Measurements from ENCODE around the gene GLRA2.

The GLRA2 gene

DNA sequence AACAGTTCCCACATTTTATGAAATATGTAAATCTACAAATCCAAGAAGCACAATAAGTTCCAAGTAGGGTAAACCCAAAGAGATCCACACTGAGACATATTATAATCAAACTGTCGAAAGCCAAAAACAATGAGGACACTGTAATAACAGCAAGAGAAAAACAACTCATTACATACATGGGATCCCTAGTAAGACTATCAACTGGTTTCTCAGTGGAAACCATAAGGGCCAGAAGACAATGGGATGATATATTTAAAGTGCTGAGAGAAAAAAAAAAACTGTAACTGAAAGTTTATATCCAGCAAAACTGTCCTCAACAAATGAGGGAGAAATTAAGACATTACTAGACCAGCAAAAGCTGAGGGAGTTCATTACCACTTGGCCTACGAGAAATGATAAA lies 34.7 kb downstream of the GLRA2 start:
- ChIA-PET CTCF (no interaction called here), POLR2A (no interaction called here)
- no peak for TF ChIP-seq BHLHE40 (IDR thresholded peaks at IDR 0.05; ENCODE audit: borderline replicate concordance)
- no peak for TF ChIP-seq FOXM1 (IDR thresholded peaks at IDR 0.05; ENCODE audit: borderline replicate concordance)
- no peak for TF ChIP-seq CTBP1 (IDR thresholded peaks at IDR 0.05; ENCODE audit: borderline replicate concordance)
- no peak for TF ChIP-seq FOXK2 (IDR thresholded peaks at IDR 0.05)
- TF ChIP-seq ELF4 (IDR thresholded peaks at IDR 0.05) = no peak
- no peak for TF ChIP-seq LEF1 (IDR thresholded peaks at IDR 0.05; ENCODE audit: borderline replicate concordance)
- TF ChIP-seq ZNF384 (IDR thresholded peaks at IDR 0.05) = no peak
- no peak for TF ChIP-seq HDGF (IDR thresholded peaks at IDR 0.05; ENCODE audit: borderline replicate concordance)
- no peak for TF ChIP-seq NFRKB (IDR thresholded peaks at IDR 0.05)
- TF ChIP-seq L3MBTL2 (conservative IDR thresholded peaks at IDR 0.05) = no peak
- no peak for TF ChIP-seq ARNT (IDR thresholded peaks at IDR 0.05)
- no peak for TF ChIP-seq FOXA1 (IDR thresholded peaks at IDR 0.05)
- no peak for TF ChIP-seq TARDBP (IDR thresholded peaks at IDR 0.05)
- no peak for TF ChIP-seq SP1 (IDR thresholded peaks at IDR 0.05)
- no peak for TF ChIP-seq SUZ12 (IDR thresholded peaks at IDR 0.05)
- TF ChIP-seq, protein P1, sequence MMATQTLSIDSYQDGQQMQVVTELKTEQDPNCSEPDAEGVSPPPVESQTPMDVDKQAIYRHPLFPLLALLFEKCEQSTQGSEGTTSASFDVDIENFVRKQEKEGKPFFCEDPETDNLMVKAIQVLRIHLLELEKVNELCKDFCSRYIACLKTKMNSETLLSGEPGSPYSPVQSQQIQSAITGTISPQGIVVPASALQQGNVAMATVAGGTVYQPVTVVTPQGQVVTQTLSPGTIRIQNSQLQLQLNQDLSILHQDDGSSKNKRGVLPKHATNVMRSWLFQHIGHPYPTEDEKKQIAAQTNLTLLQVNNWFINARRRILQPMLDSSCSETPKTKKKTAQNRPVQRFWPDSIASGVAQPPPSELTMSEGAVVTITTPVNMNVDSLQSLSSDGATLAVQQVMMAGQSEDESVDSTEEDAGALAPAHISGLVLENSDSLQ (IDR thresholded peaks at IDR 0.05) = no peak
- DNase-seq (ENCODE audit: extremely low spot score) = no peak

DNA sequence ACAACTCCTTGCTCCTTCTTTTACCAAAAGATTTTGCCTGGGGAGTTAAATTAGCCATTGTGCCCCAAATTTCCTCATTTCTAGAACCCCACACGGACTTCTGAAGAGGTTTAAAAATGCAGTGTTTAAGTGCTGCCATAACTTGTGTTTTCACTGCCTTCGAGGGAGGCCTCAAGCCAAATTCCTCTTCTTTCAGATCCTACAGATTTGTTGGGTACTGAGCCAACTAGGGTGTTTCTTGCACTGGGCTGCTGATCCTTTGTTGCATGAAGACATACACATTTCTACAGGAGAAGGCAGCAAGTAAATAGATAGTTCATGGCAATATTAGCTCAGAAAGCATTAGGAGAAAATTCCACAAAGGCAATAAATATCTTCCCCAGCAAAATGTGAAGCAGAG lies 43.8 kb downstream of the GLRA2 start:
- no peak for DNase-seq (ENCODE audit: extremely low spot score)
- CTCF ChIA-PET = no interaction called here
- no peak for TF ChIP-seq TARDBP (IDR thresholded peaks at IDR 0.05)
- POLR2A ChIA-PET = no interaction called here

DNA sequence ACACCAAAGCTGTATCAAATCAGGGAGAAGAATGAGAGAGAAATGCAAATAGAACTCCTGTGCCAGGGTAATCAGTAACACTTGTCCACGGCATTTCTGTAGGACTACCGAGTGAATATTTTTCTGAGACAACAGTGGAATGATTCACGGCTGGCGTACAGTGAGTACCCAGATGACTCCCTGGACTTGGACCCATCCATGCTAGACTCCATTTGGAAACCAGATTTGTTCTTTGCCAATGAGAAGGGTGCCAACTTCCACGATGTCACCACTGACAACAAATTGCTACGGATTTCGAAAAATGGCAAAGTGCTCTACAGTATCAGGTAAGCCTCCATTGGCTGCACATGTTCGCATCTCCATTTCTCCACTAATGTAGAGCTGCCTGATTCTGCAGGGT lies 51.7 kb downstream of the GLRA2 start:
- no peak for DNase-seq (ENCODE audit: extremely low spot score)
- TF ChIP-seq ARNT (IDR thresholded peaks at IDR 0.05) (no peak), HDGF (IDR thresholded peaks at IDR 0.05; ENCODE audit: borderline replicate concordance) (no peak), FOXK2 (IDR thresholded peaks at IDR 0.05) (no peak), SUZ12 (IDR thresholded peaks at IDR 0.05) (no peak), FOXM1 (IDR thresholded peaks at IDR 0.05; ENCODE audit: borderline replicate concordance) (no peak), LEF1 (IDR thresholded peaks at IDR 0.05; ENCODE audit: borderline replicate concordance) (no peak), ZNF384 (IDR thresholded peaks at IDR 0.05) (no peak), CTBP1 (IDR thresholded peaks at IDR 0.05; ENCODE audit: borderline replicate concordance) (no peak), FOXA1 (IDR thresholded peaks at IDR 0.05) (no peak), NFRKB (IDR thresholded peaks at IDR 0.05) (no peak), L3MBTL2 (conservative IDR thresholded peaks at IDR 0.05) (no peak), TARDBP (IDR thresholded peaks at IDR 0.05) (no peak)
- TF ChIP-seq, protein P1 (IDR thresholded peaks at IDR 0.05) = no peak
- ChIA-PET POLR2A (no interaction called here), CTCF (no interaction called here)

GRCh38 chrX:14584548-14584947 lies 55.2 kb downstream of the GLRA2 start:
- ChIA-PET CTCF (no interaction called here), POLR2A (no interaction called here)
- TF ChIP-seq ZNF384 (IDR thresholded peaks at IDR 0.05) = no peak
- no peak for TF ChIP-seq LEF1 (IDR thresholded peaks at IDR 0.05; ENCODE audit: borderline replicate concordance)
- TF ChIP-seq, protein P1 (IDR thresholded peaks at IDR 0.05) = no peak
- TF ChIP-seq NFRKB (IDR thresholded peaks at IDR 0.05) = no peak
- TF ChIP-seq TARDBP (IDR thresholded peaks at IDR 0.05) = no peak
- no peak for TF ChIP-seq SP1 (IDR thresholded peaks at IDR 0.05)
- no peak for TF ChIP-seq HDGF (IDR thresholded peaks at IDR 0.05; ENCODE audit: borderline replicate concordance)
- no peak for TF ChIP-seq ARNT (IDR thresholded peaks at IDR 0.05)
- no peak for TF ChIP-seq FOXM1 (IDR thresholded peaks at IDR 0.05; ENCODE audit: borderline replicate concordance)
- TF ChIP-seq BHLHE40 (IDR thresholded peaks at IDR 0.05; ENCODE audit: borderline replicate concordance) = no peak
- TF ChIP-seq CTBP1 (IDR thresholded peaks at IDR 0.05; ENCODE audit: borderline replicate concordance) = no peak
- no peak for TF ChIP-seq SUZ12 (IDR thresholded peaks at IDR 0.05)
- no peak for TF ChIP-seq FOXA1 (IDR thresholded peaks at IDR 0.05)
- TF ChIP-seq ELF4 (IDR thresholded peaks at IDR 0.05) = no peak
- TF ChIP-seq L3MBTL2 (conservative IDR thresholded peaks at IDR 0.05) = no peak
- TF ChIP-seq FOXK2 (IDR thresholded peaks at IDR 0.05) = no peak
- DNase-seq (ENCODE audit: extremely low spot score) = no peak

GRCh38 chrX:14590216-14590615 lies 60.9 kb downstream of the GLRA2 start:
- ChIA-PET CTCF (no interaction called here), POLR2A (no interaction called here)
- DNase-seq (ENCODE audit: extremely low spot score) = no peak
- TF ChIP-seq FOXA1 (IDR thresholded peaks at IDR 0.05) (no peak), TARDBP (IDR thresholded peaks at IDR 0.05) (no peak), BHLHE40 (IDR thresholded peaks at IDR 0.05; ENCODE audit: borderline replicate concordance) (no peak), SP1 (IDR thresholded peaks at IDR 0.05) (no peak), ELF4 (IDR thresholded peaks at IDR 0.05) (no peak), NFRKB (IDR thresholded peaks at IDR 0.05) (no peak), HDGF (IDR thresholded peaks at IDR 0.05; ENCODE audit: borderline replicate concordance) (no peak), ZNF384 (IDR thresholded peaks at IDR 0.05) (no peak), SUZ12 (IDR thresholded peaks at IDR 0.05) (no peak), L3MBTL2 (conservative IDR thresholded peaks at IDR 0.05) (no peak)
- TF ChIP-seq, protein P1 (IDR thresholded peaks at IDR 0.05) = no peak

DNA sequence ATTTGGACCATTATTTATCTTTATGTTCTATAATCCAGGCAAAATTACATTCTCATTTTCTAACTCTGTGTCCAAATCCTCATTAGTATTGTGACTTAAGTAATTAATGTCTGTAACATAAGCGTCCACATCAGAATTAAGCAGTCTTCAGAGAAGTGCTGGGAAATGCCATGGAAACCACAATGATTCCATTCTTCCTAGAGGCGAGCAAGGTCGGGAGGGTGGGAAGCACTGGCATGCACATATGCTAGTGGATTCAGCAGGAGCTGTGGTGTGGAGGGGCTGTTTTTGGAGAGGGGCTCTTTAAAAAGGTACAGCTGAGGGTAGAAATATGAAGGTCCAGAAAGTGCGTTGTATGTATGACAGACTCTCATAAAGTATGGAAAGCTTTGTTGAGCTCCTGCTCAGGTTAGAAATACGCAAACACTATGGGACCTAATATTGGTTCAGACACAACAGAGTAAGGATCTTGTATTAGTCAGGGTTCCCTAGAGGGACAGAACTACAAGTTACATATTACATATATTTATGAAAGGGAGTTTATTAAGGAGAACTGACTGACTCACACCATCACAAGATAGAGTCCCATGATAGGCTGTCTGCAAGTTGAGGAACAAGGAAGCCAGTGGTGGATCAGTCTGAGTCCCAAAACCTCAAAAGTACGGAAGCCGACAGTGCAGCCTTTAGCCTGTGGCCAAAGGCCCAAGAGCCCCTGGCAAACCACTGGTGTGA lies 61.5 kb downstream of the GLRA2 start:
- TF ChIP-seq FOXK2 (IDR thresholded peaks at IDR 0.05) (no peak), TARDBP (IDR thresholded peaks at IDR 0.05) (no peak), ZNF384 (IDR thresholded peaks at IDR 0.05) (no peak), CTBP1 (IDR thresholded peaks at IDR 0.05; ENCODE audit: borderline replicate concordance) (no peak), HDGF (IDR thresholded peaks at IDR 0.05; ENCODE audit: borderline replicate concordance) (no peak)
- TF ChIP-seq, protein P1 (IDR thresholded peaks at IDR 0.05) = no peak
- ChIA-PET CTCF (no interaction called here), POLR2A (no interaction called here)
- no peak for DNase-seq (ENCODE audit: extremely low spot score)

Measured in HEK293T (cell line).